Stimulated activated CD8-positive, alpha-beta memory T cell treated with anti-CD3 and anti-CD28 coated beads, Interleukin-4, amount 100 ng/mL, for 4 hours (primary cell): ENCODE results near the gene SIRPG.
"Not testable (repeated sequence)": the region's sequence is repeated elsewhere in the genome, so short reads cannot be mapped to it uniquely, and the experiment has no call there.

Experiments used
- DNase-seq, 2 donors: peaks; one replicate each; pipeline ENCODE4 v3.0.0-alpha.2; 2020; ENCODE audit warnings: low read depth in 2 of 2, low spot score in 1 of 2

SIRPG gene

GRCh38 chr20:1657556-1658334 lies at the start of gene SIRPG:
TSS of gene SIRPG (minus strand) at chr20:1657779. CDS start at chr20:1657714, 65 bp downstream.
- DNase-seq, result no peak

- not testable (repeated sequence) for DNase-seq
These were observed 49.3 kb upstream of the SIRPG start for GRCh38 chr20:1706887-1707286.

- DNase-seq, result no peak
These were observed 48.5 kb upstream of the SIRPG start for GRCh38 chr20:1706079-1706478.

GRCh38 chr20:1702855-1703254 lies 45.3 kb upstream of the SIRPG start:
- DNase-seq, result no peak

- no peak for DNase-seq
These were observed 44.7 kb upstream of the SIRPG start for GRCh38 chr20:1702328-1702727.

- no peak for DNase-seq
These were observed 43.4 kb upstream of the SIRPG start for GRCh38 chr20:1700990-1701389.

- DNase-seq, result no peak
These were observed 40.0 kb upstream of the SIRPG start for GRCh38 chr20:1697592-1697991.

GRCh38 chr20:1696521-1697209 lies 39.1 kb upstream of the SIRPG start:
- DNase-seq, result no peak

GRCh38 chr20:1694672-1695071 lies 37.1 kb upstream of the SIRPG start:
- DNase-seq, result no peak

- DNase-seq, result no peak
These were observed 35.8 kb upstream of the SIRPG start for GRCh38 chr20:1693427-1693826.

- no peak for DNase-seq
These were observed 32.1 kb upstream of the SIRPG start for GRCh38 chr20:1689721-1690120.

- DNase-seq, result no peak
These were observed 31.4 kb upstream of the SIRPG start for GRCh38 chr20:1688886-1689538.

GRCh38 chr20:1687053-1687452 lies 29.5 kb upstream of the SIRPG start:
- no peak for DNase-seq

GRCh38 chr20:1686151-1686748 lies 28.7 kb upstream of the SIRPG start:
- DNase-seq, result no peak

- DNase-seq, result no peak
These were observed 27.9 kb upstream of the SIRPG start for GRCh38 chr20:1685304-1686052.

GRCh38 chr20:1684872-1685271 lies 27.3 kb upstream of the SIRPG start:
- DNase-seq, result no peak

- no peak for DNase-seq
These were observed 19.1 kb upstream of the SIRPG start for GRCh38 chr20:1676650-1677049.

GRCh38 chr20:1674990-1675780 lies 17.6 kb upstream of the SIRPG start:
- DNase-seq, result no peak

GRCh38 chr20:1674361-1674760 lies 16.8 kb upstream of the SIRPG start:
- no peak for DNase-seq

- no peak for DNase-seq
These were observed 15.8 kb upstream of the SIRPG start for GRCh38 chr20:1673424-1673823.
